ENCODE data around the gene SLC16A6.

GRCh38 chr17:68306819-68307218 lies 15.9 kb upstream of the SLC16A6 start:
- TF ChIP-seq CTCF (IDR thresholded peaks at IDR 0.05) (no peak), POLR2A (IDR thresholded peaks at IDR 0.05) (no peak)
